Upper lobe of left lung (tissue), 6 donors: Measurements from ENCODE around the gene PAK6. TPM values are rescaled to one million over a fixed set of nuclear protein-coding genes. Genes with fewer than 3 reads are reported as not detected.

Experiments used
- ATAC-seq, 2 donors: fragments of 200-7000 bp; cut with Tn5 transposase; one replicate each; pipeline ENCODE4 v1.9.1; 2022; ENCODE audit warnings: mild to moderate bottlenecking in 2 of 2, moderate library complexity in 2 of 2; ENCODE audit not compliant: low FRiP score in 2 of 2
- DNase-seq, 2 donors: peaks; one replicate each; pipeline ENCODE4 v3.0.0-alpha.2; 2019 to 2020
- H3K27ac ChIP-seq, 4 donors: fragments of 200-600 bp; sonication (generic); one replicate each; pipeline ENCODE4 v1.5.1; 2016 to 2019
- H3K27me3 ChIP-seq, 4 donors: fragments of 200-600 bp; sonication (generic); one replicate each; pipeline ENCODE4 v1.5.1; 2017 to 2019
- H3K36me3 ChIP-seq, 4 donors: fragments of 200-600 bp; sonication (generic); one replicate each; pipeline ENCODE4 v1.5.1; 2016 to 2019
- H3K4me1 ChIP-seq, 4 donors: fragments of 200-600 bp; sonication (generic); one replicate each; pipeline ENCODE4 v1.5.1; 2018 to 2019
- H3K4me3 ChIP-seq, 4 donors: fragments of 200-600 bp; sonication (generic); one replicate each; pipeline ENCODE4 v1.5.1; 2017 to 2019; ENCODE audit warnings: mild to moderate bottlenecking in 2 of 4, moderate library complexity in 1 of 4
- H3K9me3 ChIP-seq, 4 donors: fragments of 200-600 bp; sonication (generic); one replicate each; pipeline ENCODE4 v1.5.1; 2018 to 2019
- EP300 ChIP-seq, 4 donors: sonication (generic); formaldehyde crosslinking; IDR thresholded peaks; one replicate each; pipeline ENCODE4 v1.5.1; 2017; ENCODE audit warnings: antibody characterized with exemption in 4 of 4, control low read depth in 2 of 4
- POLR2A ChIP-seq, 4 donors: fragments of 450-650 bp; IDR thresholded peaks; one replicate each; pipeline ENCODE4 v1.5.1; 2016 to 2017; ENCODE audit warnings: antibody characterized with exemption in 4 of 4, mild to moderate bottlenecking in 2 of 4
- POLR2AphosphoS5 ChIP-seq, 2 donors: sonication (generic); formaldehyde crosslinking; IDR thresholded peaks; one replicate each; pipeline ENCODE4 v1.5.1; 2017; ENCODE audit warnings: antibody characterized with exemption in 2 of 2
- WGBS, 2 donors: methylation state at CpG; one replicate each; pipeline ENCODE4 v1.1.5; 2017 to 2018; 5-methylcytosine and 5-hydroxymethylcytosine counted together
- total RNA-seq, 6 donors: library from RNA; depleted of rRNA in 4 of 6; stranded (reverse); fragments of >200 nt in 4 of 6; gene quantifications; one replicate each; pipeline versions ENCODE4 v1.1.0 to v1.2.1, GENCODE V29; 2016 to 2021
- TF ChIP-seq, protein P1 (sequence below), 6 experiments: fragments of 450-650 bp in 4 of 6; fragments of 200-600 bp in 2 of 6; sonication (generic) in 2 of 6; IDR thresholded peaks; one replicate each; pipeline ENCODE4 v1.5.1; 2016 to 2019; ENCODE audit warnings: antibody characterized with exemption in 6 of 6
- donor health status: DM: no; HTN: no; CAD: no; lungs with moderate emphysema.
- donor health status: DM: no; HTN: yes; CAD: no; lungs with severe emphysema.

Gene PAK6
- total RNA-seq, 6 donors from 2014 or later = 4.5 to 23.4 (median 15.0) TPM

DNA sequence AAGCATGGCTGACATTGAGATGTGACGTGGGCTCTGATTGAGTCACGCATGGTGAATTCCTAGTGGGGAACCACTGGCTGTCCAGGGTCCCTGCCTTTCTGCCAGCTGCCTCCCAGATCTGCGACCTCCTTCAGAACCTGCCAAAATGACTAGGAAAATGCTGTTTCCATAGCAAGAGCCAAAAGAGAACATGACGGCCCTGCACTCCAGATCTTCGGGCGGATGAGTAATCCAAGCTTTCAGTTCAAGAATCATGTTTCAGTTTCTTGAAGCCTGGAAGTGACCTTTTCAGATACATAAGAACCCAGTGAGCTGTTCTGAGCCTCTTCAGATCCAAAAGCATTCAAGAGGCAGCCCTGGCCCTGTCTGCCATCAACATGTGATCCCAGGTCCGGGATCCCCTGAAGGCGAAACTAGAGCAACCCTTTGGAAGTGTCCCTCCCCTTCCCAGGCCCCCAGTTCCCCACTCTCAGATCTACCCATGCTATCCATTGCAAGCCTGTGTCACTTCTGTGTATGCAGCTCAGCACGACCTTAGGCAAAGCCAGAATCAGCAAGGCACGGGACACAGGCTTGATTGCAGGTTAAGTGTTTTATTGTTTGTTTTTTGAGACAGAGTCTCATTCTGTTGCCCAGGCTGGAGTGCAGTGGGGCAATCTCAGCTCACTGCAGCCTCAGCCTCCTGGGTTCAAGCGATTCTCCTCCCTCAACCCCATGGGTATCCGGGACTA, 24.3 kb downstream of the PAK6 start:
- Histone ChIP-seq H3K4me1 (peaks cover 0 to 17% (median 4%) of the 10 kb centered on the region in 4 donors), H3K27ac (peak overlapping the region in 3 of 4 donors; percentile 54 to 76 (median 64)), H3K9me3 (no peaks in the 10 kb centered on the region), H3K27me3 (no peaks in the 10 kb centered on the region), H3K4me3 (no peak overlapping the region), H3K36me3 (no peaks in the 10 kb centered on the region)
- 56 to 75% methylated on average over 12 of the region's 12 CpGs for WGBS, 2 donors
- ATAC-seq = peak in 1 of 2 donors; percentile 58
- peak in 1 of 2 donors; percentile 67 for DNase-seq
- peak in 1 of 4 donors; percentile 22 for TF ChIP-seq EP300 (IDR thresholded peaks at IDR 0.05)
- TF ChIP-seq POLR2A (IDR thresholded peaks at IDR 0.05) = no peak
- TF ChIP-seq POLR2AphosphoS5 (IDR thresholded peaks at IDR 0.05) = peak in 1 of 2 donors; percentile 42

DNA sequence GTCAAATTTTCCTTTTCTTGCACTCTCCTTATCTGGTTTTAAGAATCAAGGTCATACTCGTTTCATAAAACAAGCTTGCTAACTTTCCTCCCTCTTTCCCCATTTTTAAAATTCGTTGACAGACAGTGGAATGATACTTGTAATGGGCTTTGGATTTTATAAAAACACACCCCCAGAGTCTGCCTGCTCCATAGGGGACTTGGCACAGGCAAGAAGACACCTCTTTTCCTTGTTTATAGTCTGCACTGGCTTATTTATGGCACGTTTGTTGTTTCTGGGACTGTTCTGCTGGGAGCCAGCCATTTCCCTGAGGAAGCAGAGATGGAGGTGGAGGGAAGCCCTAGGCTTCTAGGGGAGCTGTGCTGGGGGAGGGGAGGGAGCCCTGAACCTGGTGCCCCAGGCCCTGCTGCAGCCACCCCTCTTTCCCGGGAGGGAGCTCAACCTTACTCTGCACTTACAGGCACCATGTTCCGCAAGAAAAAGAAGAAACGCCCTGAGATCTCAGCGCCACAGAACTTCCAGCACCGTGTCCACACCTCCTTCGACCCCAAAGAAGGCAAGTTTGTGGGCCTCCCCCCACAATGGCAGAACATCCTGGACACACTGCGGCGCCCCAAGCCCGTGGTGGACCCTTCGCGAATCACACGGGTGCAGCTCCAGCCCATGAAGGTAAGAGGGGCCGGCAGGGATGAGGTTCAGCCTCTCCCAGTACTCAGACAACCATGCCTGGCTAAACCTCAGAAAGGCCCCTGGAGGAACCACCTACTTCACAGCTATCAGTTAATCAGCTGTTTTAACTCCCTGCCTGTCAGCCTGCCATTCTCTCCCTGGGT, 25.7 kb downstream of the PAK6 start:
- DNase-seq = peak in 1 of 2 donors; percentile 50
- no peak overlapping the region for H3K27ac ChIP-seq
- WGBS, 2 donors = 76 to 83% methylated on average over 9 to 16 of the region's 16 CpGs

DNA sequence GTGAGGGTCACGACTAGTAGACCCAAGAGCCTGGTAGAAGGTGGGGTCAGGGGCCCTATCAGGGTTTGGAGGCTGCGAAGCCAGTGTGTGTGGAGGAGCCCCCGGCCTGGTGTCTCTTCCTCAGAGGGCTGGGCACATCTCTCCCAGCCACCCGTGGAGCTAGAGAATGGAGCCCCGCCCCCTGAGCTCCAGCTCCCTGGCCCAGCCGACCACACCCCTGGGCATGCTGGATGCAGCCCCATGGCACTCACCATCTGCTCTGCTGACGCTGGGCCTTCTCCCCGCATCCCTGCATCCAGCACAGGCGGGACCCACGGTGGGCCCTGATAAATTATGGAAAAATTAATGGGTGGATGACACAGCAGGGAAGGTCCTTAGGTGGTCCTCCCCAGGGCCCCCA, 26.5 kb downstream of the PAK6 start:
- Histone ChIP-seq H3K27me3 (no peaks in the 10 kb centered on the region), H3K27ac (no peak overlapping the region), H3K9me3 (no peaks in the 10 kb centered on the region), H3K36me3 (no peaks in the 10 kb centered on the region), H3K4me3 (no peak overlapping the region), H3K4me1 (peaks cover 0 to 17% (median 4%) of the 10 kb centered on the region in 4 donors)
- DNase-seq = peak in 1 of 2 donors; percentile 47
- ATAC-seq = no peak
- 82 to 97% methylated on average over 6 to 8 of the region's 10 CpGs for WGBS, 2 donors
- TF ChIP-seq EP300 (IDR thresholded peaks at IDR 0.05) (no peak), POLR2A (IDR thresholded peaks at IDR 0.05) (no peak), POLR2AphosphoS5 (IDR thresholded peaks at IDR 0.05) (no peak)
- TF ChIP-seq, protein P1, sequence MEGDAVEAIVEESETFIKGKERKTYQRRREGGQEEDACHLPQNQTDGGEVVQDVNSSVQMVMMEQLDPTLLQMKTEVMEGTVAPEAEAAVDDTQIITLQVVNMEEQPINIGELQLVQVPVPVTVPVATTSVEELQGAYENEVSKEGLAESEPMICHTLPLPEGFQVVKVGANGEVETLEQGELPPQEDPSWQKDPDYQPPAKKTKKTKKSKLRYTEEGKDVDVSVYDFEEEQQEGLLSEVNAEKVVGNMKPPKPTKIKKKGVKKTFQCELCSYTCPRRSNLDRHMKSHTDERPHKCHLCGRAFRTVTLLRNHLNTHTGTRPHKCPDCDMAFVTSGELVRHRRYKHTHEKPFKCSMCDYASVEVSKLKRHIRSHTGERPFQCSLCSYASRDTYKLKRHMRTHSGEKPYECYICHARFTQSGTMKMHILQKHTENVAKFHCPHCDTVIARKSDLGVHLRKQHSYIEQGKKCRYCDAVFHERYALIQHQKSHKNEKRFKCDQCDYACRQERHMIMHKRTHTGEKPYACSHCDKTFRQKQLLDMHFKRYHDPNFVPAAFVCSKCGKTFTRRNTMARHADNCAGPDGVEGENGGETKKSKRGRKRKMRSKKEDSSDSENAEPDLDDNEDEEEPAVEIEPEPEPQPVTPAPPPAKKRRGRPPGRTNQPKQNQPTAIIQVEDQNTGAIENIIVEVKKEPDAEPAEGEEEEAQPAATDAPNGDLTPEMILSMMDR (IDR thresholded peaks at IDR 0.05) = no peak

More for the DNA sequence above, 25.7 kb downstream of the PAK6 start:
- H3K36me3 ChIP-seq = no peaks in the 10 kb centered on the region
- no peaks in the 10 kb centered on the region for H3K27me3 ChIP-seq
- H3K4me3 ChIP-seq = no peak overlapping the region
- no peak for ATAC-seq
- no peaks in the 10 kb centered on the region for H3K9me3 ChIP-seq
- H3K4me1 ChIP-seq = peaks cover 0 to 17% (median 4%) of the 10 kb centered on the region in 4 donors
- no peak for TF ChIP-seq POLR2AphosphoS5 (IDR thresholded peaks at IDR 0.05)
- TF ChIP-seq POLR2A (IDR thresholded peaks at IDR 0.05) = no peak
- no peak for TF ChIP-seq EP300 (IDR thresholded peaks at IDR 0.05)
- TF ChIP-seq, protein P1 (IDR thresholded peaks at IDR 0.05) = no peak

DNA sequence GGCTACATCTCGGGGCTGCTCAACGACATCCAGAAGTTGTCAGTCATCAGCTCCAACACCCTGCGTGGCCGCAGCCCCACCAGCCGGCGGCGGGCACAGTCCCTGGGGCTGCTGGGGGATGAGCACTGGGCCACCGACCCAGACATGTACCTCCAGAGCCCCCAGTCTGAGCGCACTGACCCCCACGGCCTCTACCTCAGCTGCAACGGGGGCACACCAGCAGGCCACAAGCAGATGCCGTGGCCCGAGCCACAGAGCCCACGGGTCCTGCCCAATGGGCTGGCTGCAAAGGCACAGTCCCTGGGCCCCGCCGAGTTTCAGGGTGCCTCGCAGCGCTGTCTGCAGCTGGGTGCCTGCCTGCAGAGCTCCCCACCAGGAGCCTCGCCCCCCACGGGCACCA, 27.0 kb downstream of the PAK6 start:
- WGBS, 2 donors = 83 to 95% methylated on average over 4 to 10 of the region's 20 CpGs
- no peak for DNase-seq
- Histone ChIP-seq H3K27ac (no peak overlapping the region), H3K4me3 (no peak overlapping the region), H3K4me1 (peaks cover 0 to 17% (median 4%) of the 10 kb centered on the region in 4 donors), H3K27me3 (no peaks in the 10 kb centered on the region), H3K36me3 (no peaks in the 10 kb centered on the region), H3K9me3 (no peaks in the 10 kb centered on the region)
- TF ChIP-seq EP300 (IDR thresholded peaks at IDR 0.05) (no peak), POLR2AphosphoS5 (IDR thresholded peaks at IDR 0.05) (no peak), POLR2A (IDR thresholded peaks at IDR 0.05) (no peak)
- TF ChIP-seq, protein P1 (IDR thresholded peaks at IDR 0.05) = no peak
- no peak for ATAC-seq

DNA sequence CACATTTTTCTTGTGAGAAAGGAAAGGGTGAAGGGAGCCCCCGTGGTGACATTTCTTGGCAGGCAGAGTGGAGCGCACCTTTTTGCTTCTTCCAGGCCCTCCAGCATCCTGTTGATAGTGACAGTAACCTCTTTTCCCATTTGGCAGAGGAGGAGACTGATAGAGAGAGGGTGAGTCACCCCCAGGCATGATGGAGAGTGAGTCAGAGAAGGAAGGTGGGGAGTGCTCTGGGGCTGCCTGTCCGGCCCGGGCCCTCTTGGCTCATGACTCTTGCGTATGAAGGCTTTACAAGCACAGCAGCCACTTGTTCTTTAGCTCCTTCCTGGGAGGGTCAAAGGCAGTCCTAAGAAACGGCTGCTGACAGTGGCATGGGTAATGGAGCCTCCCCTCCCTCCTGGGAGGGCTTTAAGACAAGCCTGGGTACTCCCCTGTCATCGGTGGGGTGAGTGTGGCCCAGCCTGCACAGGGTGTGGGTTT, 28.0 kb downstream of the PAK6 start:
- DNase-seq (peak in 1 of 2 donors; percentile 92), ATAC-seq (peak; percentile 69 to 90)
- Histone ChIP-seq H3K4me3 (no peak overlapping the region), H3K27ac (no peak overlapping the region), H3K27me3 (no peaks in the 10 kb centered on the region), H3K36me3 (no peaks in the 10 kb centered on the region), H3K4me1 (peaks cover 0 to 17% (median 4%) of the 10 kb centered on the region in 4 donors), H3K9me3 (no peaks in the 10 kb centered on the region)
- WGBS, 2 donors = 47 to 61% methylated on average over 7 of the region's 7 CpGs
- TF ChIP-seq POLR2AphosphoS5 (IDR thresholded peaks at IDR 0.05) = peak in 1 of 2 donors; percentile 23
- TF ChIP-seq, protein P1 (IDR thresholded peaks at IDR 0.05) = no peak
